ENCODE measurements around the gene TCF7L2. TPM values are rescaled to one million over a fixed set of nuclear protein-coding genes. Genes with fewer than 3 reads are reported as not detected.

TCF7L2 gene
- total RNA-seq, 1 donor: 6.7 TPM

DNA sequence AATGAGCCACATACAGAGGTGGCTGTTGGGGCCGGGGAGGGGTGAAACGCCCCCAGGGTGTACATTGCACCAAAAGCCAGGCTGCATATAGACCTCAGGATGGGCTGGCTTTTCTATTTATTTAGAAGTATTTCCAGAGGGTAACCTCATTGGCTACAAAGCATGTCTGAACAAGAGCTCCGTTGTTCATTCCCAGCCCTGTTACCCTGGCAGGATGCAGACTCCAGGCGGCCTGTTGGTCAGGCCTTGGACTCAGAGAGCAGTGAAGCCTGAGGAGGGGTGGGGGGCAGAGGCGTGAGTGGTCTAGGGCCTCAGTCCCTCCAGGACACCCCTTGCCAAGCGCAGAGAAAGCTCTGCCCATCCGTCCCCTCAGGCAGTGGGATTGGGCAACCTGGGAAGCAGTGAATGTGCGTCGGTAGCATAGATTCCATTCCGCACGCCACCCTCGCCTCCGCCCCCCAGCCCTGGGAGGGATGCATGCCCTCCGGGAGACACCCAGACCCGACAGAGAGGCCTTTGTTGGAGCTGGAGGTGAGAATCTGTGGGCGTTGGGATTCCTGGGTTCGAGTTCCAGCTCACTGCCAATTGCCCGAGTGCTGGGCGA, 41.9 kb downstream of the TCF7L2 start:
- DNase-seq (ENCODE audit: low read depth in 2 of 3, low spot score in 2 of 3): no peak

- DNase-seq (ENCODE audit: low read depth in 2 of 3, low spot score in 2 of 3): no peak
Observed at GRCh38 chr10:112996462-112996861, 46.4 kb downstream of the TCF7L2 start.

- no peak for DNase-seq (ENCODE audit: low read depth in 2 of 3, low spot score in 2 of 3)
Observed at GRCh38 chr10:112999102-112999501, 49.1 kb downstream of the TCF7L2 start.

DNA sequence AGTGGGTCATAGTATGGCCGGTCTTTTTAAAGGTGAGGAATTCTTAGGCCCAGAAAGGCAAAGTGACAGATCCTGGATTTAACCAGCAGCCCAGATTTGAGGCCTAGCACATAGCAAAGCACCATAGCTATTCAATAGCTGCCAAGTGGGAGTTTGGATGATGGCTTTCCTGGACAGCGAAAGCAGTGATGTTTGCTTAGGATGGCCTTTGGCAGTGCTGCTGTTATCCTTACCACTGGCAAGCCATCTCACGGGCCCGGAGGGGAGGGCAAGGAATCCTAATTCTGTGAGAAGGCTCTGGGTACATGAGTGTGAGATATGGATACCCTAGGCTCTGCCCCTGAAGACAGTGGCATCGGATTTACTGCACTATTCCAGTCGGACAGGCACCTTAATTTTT, 50.4 kb downstream of the TCF7L2 start:
- DNase-seq (ENCODE audit: low read depth in 2 of 3, low spot score in 2 of 3): no peak

DNA sequence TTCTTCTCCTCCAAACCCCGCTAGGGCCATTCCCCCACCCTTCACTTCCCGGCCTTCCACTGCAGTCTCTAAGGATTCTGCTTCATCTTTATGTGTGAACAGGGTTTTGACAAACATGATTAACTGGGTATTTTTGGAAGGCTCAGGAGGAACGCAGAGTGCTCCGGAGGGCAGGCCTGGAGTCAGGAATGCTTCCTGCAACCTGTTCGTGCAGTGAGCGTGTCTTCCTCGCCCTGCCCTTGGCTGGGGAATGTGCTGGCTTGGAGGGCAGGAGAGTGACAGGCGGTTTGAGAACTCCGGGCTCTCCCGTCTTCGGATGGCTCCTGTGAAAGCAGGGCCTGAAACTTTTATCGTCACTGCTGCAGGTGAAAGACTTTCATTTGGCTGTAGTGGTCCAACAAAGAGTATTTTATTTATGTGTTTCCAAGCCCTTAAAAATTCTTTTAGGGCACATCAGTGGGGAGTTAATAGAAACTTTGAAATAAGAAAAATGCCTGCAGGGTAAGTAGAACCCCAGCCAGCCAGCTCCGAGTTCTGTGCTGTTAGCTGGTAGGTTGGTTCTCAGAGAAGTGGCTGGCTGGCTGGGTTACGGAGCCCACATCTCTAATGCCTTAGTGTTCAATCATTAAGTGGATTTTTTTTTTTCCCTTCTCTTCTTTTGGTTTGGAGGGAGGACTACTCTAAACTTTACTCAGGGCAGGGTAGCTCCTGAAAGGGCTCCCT, 51.0 kb downstream of the TCF7L2 start:
- no peak for DNase-seq (ENCODE audit: low read depth in 2 of 3, low spot score in 2 of 3)

DNA sequence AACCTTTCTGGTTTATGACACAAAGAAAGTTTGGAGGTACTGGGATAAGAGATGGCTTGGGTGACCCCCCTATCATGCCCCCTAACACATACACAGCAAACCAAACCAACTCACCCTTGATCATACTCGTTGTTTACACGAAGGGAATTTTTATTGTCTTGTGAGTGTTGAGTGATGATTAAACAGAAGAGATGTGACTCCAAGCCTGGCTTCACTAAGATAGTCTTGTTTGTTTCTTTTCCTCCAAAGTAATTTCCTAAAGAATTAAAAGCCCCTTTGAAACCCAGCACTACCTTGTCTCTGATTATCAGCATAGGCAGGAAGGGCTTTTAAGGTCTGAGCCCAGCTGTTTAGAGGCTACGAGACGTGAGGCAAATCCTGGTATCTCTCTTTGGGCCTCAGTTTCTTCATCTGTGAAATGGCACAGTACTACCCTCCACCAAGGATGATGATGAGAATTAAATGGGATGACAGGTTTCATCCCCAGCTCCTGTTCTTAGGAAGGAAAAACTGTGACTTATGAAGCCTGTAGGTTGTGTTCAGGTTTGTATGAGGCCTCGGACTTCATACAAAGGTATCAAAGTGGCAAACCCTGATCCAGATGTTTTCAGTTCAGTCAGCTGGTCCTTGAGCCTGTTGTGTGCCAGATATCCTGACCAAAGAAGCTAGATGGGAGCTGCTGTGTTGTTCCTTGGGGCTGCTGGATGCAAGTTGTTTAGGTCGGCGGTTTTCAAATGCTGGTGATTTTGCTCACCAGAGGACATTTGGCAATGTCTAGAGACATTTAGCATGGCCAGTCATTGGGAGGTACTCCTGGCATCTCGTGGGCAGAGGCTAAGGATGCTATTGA, 51.8 kb downstream of the TCF7L2 start:
- DNase-seq (ENCODE audit: low read depth in 2 of 3, low spot score in 2 of 3): no peak

DNA sequence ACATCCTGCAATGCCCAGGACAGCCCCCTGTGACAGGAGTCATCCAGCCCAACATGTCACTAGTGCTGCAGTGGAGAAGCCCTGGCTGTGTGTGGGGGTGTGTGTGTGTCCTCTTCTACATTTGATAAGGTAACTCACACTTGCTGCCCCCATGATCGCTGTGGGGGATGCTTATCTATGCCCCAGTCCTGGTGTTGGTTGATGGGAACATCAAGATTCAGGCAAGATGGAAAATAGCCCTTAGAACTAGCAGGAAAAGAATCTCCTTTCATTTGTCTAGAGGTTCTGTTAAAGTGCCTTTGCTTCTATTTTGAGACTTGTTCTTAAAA, 52.4 kb downstream of the TCF7L2 start:
- no peak for DNase-seq (ENCODE audit: low read depth in 2 of 3, low spot score in 2 of 3)

GRCh38 chr10:113003052-113003451, 53.0 kb downstream of the TCF7L2 start:
- no peak for DNase-seq (ENCODE audit: low read depth in 2 of 3, low spot score in 2 of 3)

DNA sequence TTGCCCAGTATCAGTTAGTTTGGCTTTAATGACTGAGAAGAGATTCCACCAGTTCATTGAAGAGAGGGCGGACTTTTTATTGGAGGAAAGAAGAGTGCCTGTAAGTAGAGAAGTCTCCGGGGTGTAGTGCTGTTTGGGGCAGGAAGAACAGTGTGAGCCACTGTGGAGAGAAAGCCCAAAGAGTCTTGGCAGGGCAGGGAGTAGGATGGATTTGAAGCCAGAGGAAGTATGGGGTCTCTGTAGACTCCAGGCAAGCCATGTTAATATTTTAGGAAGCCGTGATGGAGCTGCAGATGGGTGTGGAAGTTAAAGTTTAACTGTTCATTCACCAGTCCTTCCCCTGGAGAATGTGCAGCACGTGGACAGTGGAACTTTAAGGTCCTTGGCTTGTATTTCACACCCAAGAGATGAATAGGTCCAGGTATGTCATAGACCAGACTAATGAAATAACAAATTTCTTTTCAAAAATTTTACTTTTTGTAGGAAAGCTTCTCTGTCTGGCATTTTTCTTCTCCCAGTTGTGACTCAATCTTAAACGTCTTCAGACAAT, 54.1 kb downstream of the TCF7L2 start:
- no peak for DNase-seq (ENCODE audit: low read depth in 2 of 3, low spot score in 2 of 3)

DNA sequence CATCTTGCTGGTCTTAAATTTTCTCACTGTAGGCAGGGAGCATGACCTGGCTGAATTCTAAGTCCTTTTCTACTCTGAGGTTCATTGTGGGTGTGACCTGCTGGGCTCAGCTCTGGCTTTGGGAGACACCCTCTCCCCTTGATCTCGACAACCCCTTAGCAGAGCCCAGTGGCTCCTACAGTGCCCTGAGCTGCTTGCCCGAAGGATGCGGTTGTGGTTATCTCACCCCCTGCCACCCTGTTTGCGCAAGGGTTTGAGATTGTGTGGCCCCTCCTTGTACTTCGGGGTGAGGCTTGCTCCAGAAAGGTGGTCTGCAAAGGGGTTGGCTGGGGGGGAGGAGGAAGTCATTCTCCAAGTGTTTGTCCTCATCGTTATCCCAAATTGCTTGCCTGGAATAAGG, 55.3 kb downstream of the TCF7L2 start:
- no peak for DNase-seq (ENCODE audit: low read depth in 2 of 3, low spot score in 2 of 3)

DNA sequence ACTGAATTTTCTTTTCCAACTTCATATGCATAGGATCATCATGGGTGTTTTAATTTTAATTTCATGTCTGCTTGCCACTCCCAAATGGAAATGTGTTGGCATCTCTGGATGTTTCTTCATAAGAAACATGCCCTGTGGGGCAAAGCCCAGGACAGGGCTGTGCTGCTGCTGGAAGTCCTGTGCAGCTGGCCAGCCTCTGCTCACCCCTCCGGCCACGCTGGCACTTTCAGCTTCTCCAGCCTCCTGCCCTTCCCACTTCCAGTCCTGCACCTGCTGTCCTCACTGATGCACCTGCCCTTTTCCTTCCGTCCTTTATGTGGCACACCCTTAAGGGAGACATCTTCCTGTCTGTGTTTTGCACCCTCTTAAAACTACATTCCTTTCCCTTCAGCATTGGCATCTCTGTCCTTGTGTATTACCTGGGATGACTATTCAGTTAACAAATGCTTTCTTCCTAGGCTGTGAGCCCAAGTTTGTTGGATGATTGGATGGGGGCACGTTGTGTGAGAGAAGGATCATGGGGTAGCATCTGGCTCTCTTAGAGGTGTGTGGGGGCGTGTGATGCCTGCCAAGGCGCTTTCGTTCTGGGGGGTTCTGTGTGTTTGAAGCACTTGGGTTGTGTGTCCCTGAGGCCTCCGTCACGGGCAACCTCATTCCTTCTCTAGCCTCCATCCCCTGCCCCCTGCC, 56.8 kb downstream of the TCF7L2 start:
- DNase-seq (ENCODE audit: low read depth in 2 of 3, low spot score in 2 of 3): no peak

- DNase-seq (ENCODE audit: low read depth in 2 of 3, low spot score in 2 of 3): peak in 1 of 3 donors; percentile 13
Observed at GRCh38 chr10:113007343-113007771, 57.3 kb downstream of the TCF7L2 start.

- no peak for DNase-seq (ENCODE audit: low read depth in 2 of 3, low spot score in 2 of 3)
Observed at GRCh38 chr10:113007821-113008220, 57.8 kb downstream of the TCF7L2 start.

DNA sequence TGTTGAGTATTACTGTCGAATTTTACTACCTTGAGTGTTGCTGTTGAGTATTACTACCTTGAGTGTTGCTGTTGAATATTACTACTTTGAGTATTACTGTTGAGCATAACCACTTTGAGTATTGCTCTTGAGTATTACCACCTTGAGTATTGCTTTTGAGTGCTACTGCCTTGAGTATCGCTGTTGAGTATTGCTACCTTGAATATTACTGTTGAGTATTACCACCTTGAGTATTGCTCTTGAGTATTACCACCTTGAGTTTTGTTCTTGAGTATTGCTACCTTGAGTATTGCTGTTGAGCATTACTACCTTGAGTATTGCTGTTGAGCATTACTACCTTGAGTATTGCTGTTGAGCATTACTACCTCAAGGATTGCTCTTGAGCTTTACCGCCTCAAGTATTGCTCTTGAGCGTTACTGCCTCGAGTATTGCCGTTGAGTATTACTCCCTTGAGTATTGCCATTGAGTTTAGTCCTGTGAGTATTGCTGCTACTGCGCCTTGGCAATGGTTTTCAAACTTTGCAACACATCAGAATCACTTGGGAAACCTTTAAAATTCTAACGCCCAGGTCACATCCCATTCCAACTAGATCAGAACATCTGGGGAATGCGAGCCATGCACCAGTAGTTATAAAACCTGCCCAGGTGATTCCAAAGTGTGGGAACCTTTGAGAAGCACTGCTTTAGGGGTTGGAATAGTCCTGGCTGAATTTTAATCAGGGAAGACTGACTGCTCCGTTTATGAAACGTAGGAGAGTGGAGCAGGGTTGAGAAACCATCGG, 61.7 kb downstream of the TCF7L2 start:
- no peak for DNase-seq (ENCODE audit: low read depth in 2 of 3, low spot score in 2 of 3)

DNA sequence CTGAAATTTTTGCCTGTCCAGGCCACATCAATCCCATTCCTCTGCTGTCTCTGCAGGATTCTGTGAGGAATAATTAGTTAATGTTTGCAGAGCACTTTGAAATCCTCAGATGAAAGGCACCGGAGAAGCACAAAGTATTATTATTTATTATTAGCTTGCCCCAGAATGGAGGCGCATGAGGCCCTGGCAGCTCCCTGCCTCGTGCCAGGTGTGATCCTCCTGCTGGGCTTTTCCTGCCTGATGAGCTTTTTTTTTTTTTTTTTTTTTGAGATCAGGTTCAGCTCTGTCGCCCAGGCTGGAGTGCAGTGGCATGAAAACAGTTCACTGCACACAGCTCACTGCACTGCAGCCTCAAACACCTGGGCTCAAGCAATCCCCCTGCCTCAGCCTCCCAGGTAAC, 65.2 kb downstream of the TCF7L2 start:
- no peak for DNase-seq (ENCODE audit: low read depth in 2 of 3, low spot score in 2 of 3)

DNA sequence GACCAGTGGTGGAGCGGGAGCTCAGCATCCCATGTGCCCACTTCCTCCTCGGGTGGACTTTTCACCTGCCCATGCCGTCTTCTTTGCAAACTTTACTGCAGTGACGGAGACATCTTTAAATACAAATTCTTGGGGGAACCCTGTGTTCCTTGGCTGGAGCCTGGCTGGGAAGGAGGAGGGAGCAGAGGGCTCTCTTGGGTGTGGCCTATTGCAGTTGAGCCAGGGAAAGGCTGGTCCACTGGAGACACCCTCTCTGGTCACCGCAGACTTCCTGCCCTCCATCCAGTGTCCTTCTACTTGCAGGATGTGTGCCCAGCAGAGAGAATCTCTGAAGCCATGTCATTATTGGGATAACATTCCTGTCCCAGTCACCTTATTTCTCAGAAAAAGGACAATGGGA, 67.3 kb downstream of the TCF7L2 start:
- DNase-seq (ENCODE audit: low read depth in 2 of 3, low spot score in 2 of 3): no peak

DNA sequence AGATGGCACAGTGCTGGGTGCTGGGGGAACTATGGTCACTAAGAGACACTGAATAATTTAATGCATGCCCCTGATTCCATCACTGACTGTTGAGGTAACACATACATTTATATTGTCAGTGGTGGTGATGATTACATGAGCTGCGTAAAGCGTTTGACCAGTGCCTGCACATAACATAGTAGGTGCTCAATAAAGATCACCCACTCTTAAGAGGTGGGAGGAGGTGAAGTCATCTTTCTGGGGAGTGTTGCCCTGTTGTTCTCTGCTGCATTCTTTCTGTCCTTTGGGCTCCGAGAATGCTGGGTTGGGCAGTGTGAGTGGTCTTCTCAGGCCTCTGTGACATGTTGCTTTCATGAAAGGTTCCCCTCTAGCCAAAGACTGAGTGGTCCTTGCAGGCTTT, 68.0 kb downstream of the TCF7L2 start:
- no peak for DNase-seq (ENCODE audit: low read depth in 2 of 3, low spot score in 2 of 3)

- DNase-seq (ENCODE audit: low read depth in 2 of 3, low spot score in 2 of 3): no peak
Observed at GRCh38 chr10:113019096-113019495, 69.0 kb downstream of the TCF7L2 start.

GRCh38 chr10:113019692-113020474, 69.8 kb downstream of the TCF7L2 start:
- no peak for DNase-seq (ENCODE audit: low read depth in 2 of 3, low spot score in 2 of 3)

DNA sequence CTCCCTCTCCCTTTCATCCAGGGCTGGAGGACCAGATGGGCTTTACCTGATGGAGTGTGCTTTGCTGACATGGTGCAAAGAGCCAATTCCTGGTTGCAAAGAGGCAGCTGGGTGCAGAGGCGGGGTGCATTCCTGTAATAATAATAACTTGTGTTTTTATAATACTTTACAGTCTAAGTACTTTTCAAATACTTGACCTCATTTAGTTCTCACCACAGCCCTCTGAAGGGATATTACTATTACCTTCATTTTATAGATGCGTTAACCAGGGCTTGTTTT, 70.4 kb downstream of the TCF7L2 start:
- no peak for DNase-seq (ENCODE audit: low read depth in 2 of 3, low spot score in 2 of 3)

Data from hematopoietic multipotent progenitor cell (in vitro differentiated cells).